HepG2 (cell line): ENCODE measurements around the gene GJA5. TPM values are rescaled to one million over a fixed set of nuclear protein-coding genes. Genes with fewer than 3 reads are reported as not detected.

Experiments used
- ATAC-seq: fragments of 200-7000 bp; cut with Tn5 transposase; 3 replicates; pipeline ENCODE4 v1.9.1; 2020; ENCODE audit warnings: mild to moderate bottlenecking, moderate library complexity
- BruUV-seq: library from RNA; stranded (reverse); fragments of 400-500 nt; replicated peaks from 2 replicates; lab custom pipeline; 2021; lab: Mats Ljungman, UMichigan
- CTCF ChIA-PET: fragments of 300-600 bp; formaldehyde crosslinking; extraction: SDS; loops from one replicate; lab custom pipeline; 2021; ENCODE audit warnings: low total read pairs, inconsistent platforms, low intra/inter-chr PET ratio; lab: Yijun Ruan, JAX
- POLR2A ChIA-PET: fragments of 350-600 bp; sonication (Branson Sonifier 250); formaldehyde crosslinking; loops from one replicate; lab custom pipeline; 2020; ENCODE audit warnings: antibody characterized with exemption, inconsistent platforms; lab: Yijun Ruan, JAX
- DNase-seq: peaks from one replicate; pipeline ENCODE4 v3.0.0-alpha.2; 2015; ENCODE audit warnings: low spot score
- FAIRE-seq: peaks from 3 replicates; lab custom pipeline; 2011; peaks lifted over from hg19 to GRCh38; lab: Jason Lieb, UNC
- H2AFZ ChIP-seq: one replicate; pipeline ENCODE4 v1.6.1; 2011; ENCODE audit warnings: low read length, inconsistent platforms
- H3K27ac ChIP-seq: fragments of 300-600 bp; 3 replicates; pipeline ENCODE4 v1.8.0; 2011; ENCODE audit warnings: mixed run types, mild to moderate bottlenecking, mixed read lengths, low read length, inconsistent platforms; ENCODE audit not compliant: insufficient read depth; ENCODE audit errors: extremely low read length
- H3K27me3 ChIP-seq, 2 experiments: fragments of 200-600 bp in 1 of 2; 2 replicates in 1 of 2; 3 replicates in 1 of 2; pipeline versions ENCODE4 v1.6.0 to v1.8.0; 2011; ENCODE audit warnings: low read length in 2 of 2, mild to moderate bottlenecking in 2 of 2, moderate library complexity in 2 of 2, inconsistent platforms in 1 of 2; ENCODE audit not compliant: insufficient read depth in 2 of 2, control insufficient read depth in 1 of 2
- H3K36me3 ChIP-seq, 2 experiments: fragments of 200-600 bp in 1 of 2; replicated peaks in 1 of 2; 2 replicates in 1 of 2; 3 replicates in 1 of 2; pipeline versions ENCODE4 v1.5.1 to v1.8.0; 2011; ENCODE audit warnings: low read length in 2 of 2, inconsistent platforms in 1 of 2; ENCODE audit not compliant: insufficient read depth in 2 of 2, control insufficient read depth in 1 of 2
- H3K4me1 ChIP-seq: 2 replicates; pipeline ENCODE4 v1.5.1; 2012; ENCODE audit warnings: low read length, inconsistent platforms; ENCODE audit not compliant: insufficient read depth
- H3K4me2 ChIP-seq: 2 replicates; pipeline ENCODE4 v1.6.0; 2011; ENCODE audit warnings: low read depth, low read length, inconsistent platforms
- H3K4me3 ChIP-seq, 3 experiments: fragments of 200-600 bp in 1 of 3; sonication (generic), shearing (Covaris generic) in 1 of 3; replicated peaks in 1 of 3; 2 replicates each; pipeline ENCODE4 v1.5.1; 2011 to 2016; ENCODE audit warnings: low read length in 3 of 3, inconsistent platforms in 2 of 3, low read depth in 2 of 3, mild to moderate bottlenecking in 2 of 3, control low read depth in 1 of 3, mixed read lengths in 1 of 3; ENCODE audit not compliant: insufficient read depth in 1 of 3
- H3K79me2 ChIP-seq: one replicate; pipeline ENCODE4 v1.6.1; 2011; ENCODE audit warnings: low read length, inconsistent platforms; ENCODE audit not compliant: insufficient read depth
- H3K9ac ChIP-seq: 2 replicates; pipeline ENCODE4 v1.6.0; 2011; ENCODE audit warnings: mild to moderate bottlenecking, low read depth, low read length, inconsistent platforms; ENCODE audit not compliant: insufficient read depth
- H3K9me3 ChIP-seq: 2 replicates; pipeline ENCODE4 v1.5.1; 2012; ENCODE audit warnings: mild to moderate bottlenecking, low read length
- H4K20me1 ChIP-seq: 2 replicates; pipeline ENCODE4 v1.6.0; 2011; ENCODE audit warnings: inconsistent platforms, mild to moderate bottlenecking, low read length, moderate library complexity; ENCODE audit not compliant: insufficient read depth
- EEA1 ChIP-seq: sonication (generic); formaldehyde crosslinking; IDR thresholded peaks from 2 replicates; pipeline ENCODE4 v1.5.1; 2020; ENCODE audit warnings: mild to moderate bottlenecking, missing genetic modification reagents, borderline replicate concordance
- MIER3 ChIP-seq: IDR thresholded peaks from 2 replicates; pipeline ENCODE4 v1.6.1; 2016; ENCODE audit warnings: missing compliant biosample characterization, borderline replicate concordance
- NR3C1 ChIP-seq: sonication (generic); formaldehyde crosslinking; IDR thresholded peaks from 2 replicates; pipeline ENCODE4 v1.4.0; 2020; ENCODE audit warnings: missing genetic modification reagents
- SCMH1 ChIP-seq: sonication (generic); formaldehyde crosslinking; IDR thresholded peaks from 2 replicates; pipeline ENCODE4 v1.9.0; 2021; ENCODE audit warnings: missing genetic modification reagents, mild to moderate bottlenecking, borderline replicate concordance
- ZNF326 ChIP-seq: sonication (generic); formaldehyde crosslinking; IDR thresholded peaks from 2 replicates; pipeline ENCODE4 v1.4.0; 2020; ENCODE audit warnings: missing genetic modification reagents, borderline replicate concordance
- ZNF430 ChIP-seq: sonication (generic); formaldehyde crosslinking; IDR thresholded peaks from 2 replicates; pipeline ENCODE4 v1.9.0; 2021; ENCODE audit warnings: mild to moderate bottlenecking, missing genetic modification reagents
- ZNF567 ChIP-seq: sonication (generic); formaldehyde crosslinking; IDR thresholded peaks from 2 replicates; pipeline ENCODE4 v1.8.1; 2023; ENCODE audit warnings: mild to moderate bottlenecking, missing genetic modification reagents, borderline replicate concordance
- ZNF674 ChIP-seq: sonication (generic); formaldehyde crosslinking; IDR thresholded peaks from 2 replicates; pipeline ENCODE4 v1.5.0; 2020; ENCODE audit warnings: low read depth, mild to moderate bottlenecking, missing genetic modification reagents
- WGBS: methylation state at CpG from one replicate; pipeline ENCODE4 v1.1.6; 2017; ENCODE audit warnings: low lambda C conversion rate; 5-methylcytosine and 5-hydroxymethylcytosine counted together
- in situ Hi-C: cut with HindIII; loops from 2 replicates; pipeline ENCODE4 v1.10.0; 2017; ENCODE audit warnings: low pct_unique_long_range_greater_than_20kb; ENCODE audit not compliant: extremely low pct_ligation_motif_present
- intact Hi-C: fragments of 100-400 bp; cut with micrococcal nuclease; formaldehyde crosslinking; loops from one replicate; pipeline ENCODE4 v1.10.0; 2022; ENCODE audit not compliant: unreplicated experiment
- polyA plus RNA-seq, 8 experiments: library from polyadenylated mRNA; depleted of rRNA in 3 of 8; stranded (reverse) in 7 of 8; unstranded in 1 of 8; fragments of >200 nt; fragmentation: Illumina TruSeq in 4 of 8; extraction: Trizol in 4 of 8; gene quantifications; 2 replicates each; pipeline versions ENCODE4 v1.2.1 to v1.2.3, GENCODE V29; 2011 to 2016; ENCODE audit warnings: low read depth in 4 of 8, missing spikeins in 1 of 8, mixed read lengths in 1 of 8; ENCODE audit not compliant: insufficient read depth in 1 of 8
- total RNA-seq, 5 experiments: library from RNA; depleted of rRNA; stranded (reverse); fragments of >200 nt; fragmentation: Illumina TruSeq; extraction: Trizol; gene quantifications; 2 replicates each; pipeline ENCODE4 v1.2.3, GENCODE V29; 2016; ENCODE audit warnings: low read depth in 1 of 5
- TF ChIP-seq, protein P1 (sequence below): sonication (generic); formaldehyde crosslinking; IDR thresholded peaks from 2 replicates; pipeline ENCODE4 v1.8.1; 2022; ENCODE audit warnings: low read depth, mild to moderate bottlenecking, missing genetic modification reagents
- TF ChIP-seq, protein P2 (sequence below): sonication (generic); formaldehyde crosslinking; IDR thresholded peaks from 2 replicates; pipeline ENCODE4 v1.4.0; 2020; ENCODE audit warnings: mild to moderate bottlenecking, missing genetic modification reagents
- TF ChIP-seq, protein P3 (sequence below), 2 experiments: IDR thresholded peaks; 2 replicates each; pipeline ENCODE4 v1.6.1; 2011 to 2012; ENCODE audit warnings: low read length in 2 of 2, borderline replicate concordance in 1 of 2, low read depth in 1 of 2, mild to moderate bottlenecking in 1 of 2, moderate library complexity in 1 of 2
- TF ChIP-seq, protein P4 (sequence below): sonication (generic); formaldehyde crosslinking; IDR thresholded peaks from 2 replicates; pipeline ENCODE4 v1.4.0; 2020; ENCODE audit warnings: missing genetic modification reagents, borderline replicate concordance

The GJA5 gene
- total and polyA plus RNA-seq, 2 of the 13 experiments (the other 11 are each of a cell fraction or from before 2014, with no cell fraction given), result not detected

DNA sequence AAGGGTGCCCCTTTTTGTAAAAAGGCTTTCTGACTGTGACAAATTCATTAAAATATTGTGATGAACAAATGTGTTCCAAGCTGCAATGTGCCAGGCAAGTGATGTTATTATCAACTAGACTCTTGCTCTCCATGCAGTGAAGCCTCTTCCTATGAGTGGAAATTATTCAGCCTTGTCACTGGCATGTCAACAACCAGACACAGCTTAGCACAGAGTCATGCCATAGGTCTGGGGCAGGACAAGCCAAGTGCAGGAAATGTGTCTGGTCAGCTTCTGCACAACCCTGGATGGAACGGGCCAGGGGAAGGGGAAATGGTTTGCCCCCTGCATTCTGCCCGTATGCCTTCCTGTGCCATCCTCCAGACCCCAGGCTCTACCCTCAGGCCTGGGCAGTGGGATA is 27.4 kb upstream of the GJA5 start (continued):
- TF ChIP-seq, protein P1, sequence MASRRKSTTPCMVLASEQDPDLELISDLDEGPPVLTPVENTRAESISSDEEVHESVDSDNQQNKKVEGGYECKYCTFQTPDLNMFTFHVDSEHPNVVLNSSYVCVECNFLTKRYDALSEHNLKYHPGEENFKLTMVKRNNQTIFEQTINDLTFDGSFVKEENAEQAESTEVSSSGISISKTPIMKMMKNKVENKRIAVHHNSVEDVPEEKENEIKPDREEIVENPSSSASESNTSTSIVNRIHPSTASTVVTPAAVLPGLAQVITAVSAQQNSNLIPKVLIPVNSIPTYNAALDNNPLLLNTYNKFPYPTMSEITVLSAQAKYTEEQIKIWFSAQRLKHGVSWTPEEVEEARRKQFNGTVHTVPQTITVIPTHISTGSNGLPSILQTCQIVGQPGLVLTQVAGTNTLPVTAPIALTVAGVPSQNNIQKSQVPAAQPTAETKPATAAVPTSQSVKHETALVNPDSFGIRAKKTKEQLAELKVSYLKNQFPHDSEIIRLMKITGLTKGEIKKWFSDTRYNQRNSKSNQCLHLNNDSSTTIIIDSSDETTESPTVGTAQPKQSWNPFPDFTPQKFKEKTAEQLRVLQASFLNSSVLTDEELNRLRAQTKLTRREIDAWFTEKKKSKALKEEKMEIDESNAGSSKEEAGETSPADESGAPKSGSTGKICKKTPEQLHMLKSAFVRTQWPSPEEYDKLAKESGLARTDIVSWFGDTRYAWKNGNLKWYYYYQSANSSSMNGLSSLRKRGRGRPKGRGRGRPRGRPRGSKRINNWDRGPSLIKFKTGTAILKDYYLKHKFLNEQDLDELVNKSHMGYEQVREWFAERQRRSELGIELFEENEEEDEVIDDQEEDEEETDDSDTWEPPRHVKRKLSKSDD, result no peak
- TF ChIP-seq ZNF430 (CRISPR knock-in tag), result no peak
- TF ChIP-seq ZNF674, result no peak
- TF ChIP-seq EEA1 (CRISPR knock-in tag), result no peak
- no peak for TF ChIP-seq ZNF567
- TF ChIP-seq, protein P2, sequence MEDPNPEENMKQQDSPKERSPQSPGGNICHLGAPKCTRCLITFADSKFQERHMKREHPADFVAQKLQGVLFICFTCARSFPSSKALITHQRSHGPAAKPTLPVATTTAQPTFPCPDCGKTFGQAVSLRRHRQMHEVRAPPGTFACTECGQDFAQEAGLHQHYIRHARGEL (CRISPR knock-in tag), result no peak
- no peak for TF ChIP-seq ZNF326 (CRISPR knock-in tag)

DNA sequence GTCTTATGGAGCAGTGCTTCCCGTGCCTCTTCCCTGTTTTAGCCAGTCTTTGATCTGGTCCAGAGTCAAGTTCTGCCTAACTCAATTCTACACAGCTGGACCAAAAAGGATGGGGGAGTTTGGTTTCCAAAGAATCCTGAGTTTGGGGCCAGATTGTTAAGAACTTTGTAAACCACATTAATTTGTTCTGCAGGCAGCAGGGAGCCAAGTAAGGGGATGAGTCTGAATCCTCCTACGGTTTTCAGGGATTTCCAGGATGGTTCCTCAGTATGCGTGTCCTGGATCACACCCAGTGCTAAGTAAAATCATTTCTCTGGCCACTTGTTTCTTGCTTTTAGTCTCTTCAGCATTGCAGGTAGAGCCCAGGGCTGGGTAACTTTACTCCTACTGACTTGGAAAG is 26.1 kb upstream of the GJA5 start:
- WGBS, result 21% methylated on average over 3 of the region's 3 CpGs
- H3K9ac ChIP-seq, result no peak overlapping the region
- POLR2A ChIA-PET, result no interaction called here
- no peaks in the 10 kb centered on the region for H3K79me2 ChIP-seq
- H3K4me1 ChIP-seq, result no peaks in the 10 kb centered on the region
- no peak for DNase-seq
- H3K27me3 ChIP-seq, result no peaks in the 10 kb centered on the region
- H3K4me2 ChIP-seq, result no peak overlapping the region
- FAIRE-seq, result no peak
- in situ Hi-C loops, result loop anchor here (10.0 kb wide), 1 partner anchor 58 kb away; no protein-coding TSS in a partner anchor
- BruUV-seq, result no TSS peak
- H3K4me3 ChIP-seq, result no peak overlapping the region
- no peak overlapping the region for H3K27ac ChIP-seq
- CTCF ChIA-PET, result no interaction called here
- H2AFZ ChIP-seq, result no peak overlapping the region
- no peak for ATAC-seq
- H4K20me1 ChIP-seq, result no peaks in the 10 kb centered on the region
- H3K36me3 ChIP-seq, result no peaks in the 10 kb centered on the region
- H3K9me3 ChIP-seq, result no peaks in the 10 kb centered on the region
- intact Hi-C loops, result no loop called here
- TF ChIP-seq, protein P3, sequence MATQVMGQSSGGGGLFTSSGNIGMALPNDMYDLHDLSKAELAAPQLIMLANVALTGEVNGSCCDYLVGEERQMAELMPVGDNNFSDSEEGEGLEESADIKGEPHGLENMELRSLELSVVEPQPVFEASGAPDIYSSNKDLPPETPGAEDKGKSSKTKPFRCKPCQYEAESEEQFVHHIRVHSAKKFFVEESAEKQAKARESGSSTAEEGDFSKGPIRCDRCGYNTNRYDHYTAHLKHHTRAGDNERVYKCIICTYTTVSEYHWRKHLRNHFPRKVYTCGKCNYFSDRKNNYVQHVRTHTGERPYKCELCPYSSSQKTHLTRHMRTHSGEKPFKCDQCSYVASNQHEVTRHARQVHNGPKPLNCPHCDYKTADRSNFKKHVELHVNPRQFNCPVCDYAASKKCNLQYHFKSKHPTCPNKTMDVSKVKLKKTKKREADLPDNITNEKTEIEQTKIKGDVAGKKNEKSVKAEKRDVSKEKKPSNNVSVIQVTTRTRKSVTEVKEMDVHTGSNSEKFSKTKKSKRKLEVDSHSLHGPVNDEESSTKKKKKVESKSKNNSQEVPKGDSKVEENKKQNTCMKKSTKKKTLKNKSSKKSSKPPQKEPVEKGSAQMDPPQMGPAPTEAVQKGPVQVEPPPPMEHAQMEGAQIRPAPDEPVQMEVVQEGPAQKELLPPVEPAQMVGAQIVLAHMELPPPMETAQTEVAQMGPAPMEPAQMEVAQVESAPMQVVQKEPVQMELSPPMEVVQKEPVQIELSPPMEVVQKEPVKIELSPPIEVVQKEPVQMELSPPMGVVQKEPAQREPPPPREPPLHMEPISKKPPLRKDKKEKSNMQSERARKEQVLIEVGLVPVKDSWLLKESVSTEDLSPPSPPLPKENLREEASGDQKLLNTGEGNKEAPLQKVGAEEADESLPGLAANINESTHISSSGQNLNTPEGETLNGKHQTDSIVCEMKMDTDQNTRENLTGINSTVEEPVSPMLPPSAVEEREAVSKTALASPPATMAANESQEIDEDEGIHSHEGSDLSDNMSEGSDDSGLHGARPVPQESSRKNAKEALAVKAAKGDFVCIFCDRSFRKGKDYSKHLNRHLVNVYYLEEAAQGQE (IDR thresholded peaks at IDR 0.05; ENCODE audit: borderline replicate concordance in 1 of 2, low read depth in 1 of 2, low read length in 2 of 2), result no peak
- TF ChIP-seq, protein P4, sequence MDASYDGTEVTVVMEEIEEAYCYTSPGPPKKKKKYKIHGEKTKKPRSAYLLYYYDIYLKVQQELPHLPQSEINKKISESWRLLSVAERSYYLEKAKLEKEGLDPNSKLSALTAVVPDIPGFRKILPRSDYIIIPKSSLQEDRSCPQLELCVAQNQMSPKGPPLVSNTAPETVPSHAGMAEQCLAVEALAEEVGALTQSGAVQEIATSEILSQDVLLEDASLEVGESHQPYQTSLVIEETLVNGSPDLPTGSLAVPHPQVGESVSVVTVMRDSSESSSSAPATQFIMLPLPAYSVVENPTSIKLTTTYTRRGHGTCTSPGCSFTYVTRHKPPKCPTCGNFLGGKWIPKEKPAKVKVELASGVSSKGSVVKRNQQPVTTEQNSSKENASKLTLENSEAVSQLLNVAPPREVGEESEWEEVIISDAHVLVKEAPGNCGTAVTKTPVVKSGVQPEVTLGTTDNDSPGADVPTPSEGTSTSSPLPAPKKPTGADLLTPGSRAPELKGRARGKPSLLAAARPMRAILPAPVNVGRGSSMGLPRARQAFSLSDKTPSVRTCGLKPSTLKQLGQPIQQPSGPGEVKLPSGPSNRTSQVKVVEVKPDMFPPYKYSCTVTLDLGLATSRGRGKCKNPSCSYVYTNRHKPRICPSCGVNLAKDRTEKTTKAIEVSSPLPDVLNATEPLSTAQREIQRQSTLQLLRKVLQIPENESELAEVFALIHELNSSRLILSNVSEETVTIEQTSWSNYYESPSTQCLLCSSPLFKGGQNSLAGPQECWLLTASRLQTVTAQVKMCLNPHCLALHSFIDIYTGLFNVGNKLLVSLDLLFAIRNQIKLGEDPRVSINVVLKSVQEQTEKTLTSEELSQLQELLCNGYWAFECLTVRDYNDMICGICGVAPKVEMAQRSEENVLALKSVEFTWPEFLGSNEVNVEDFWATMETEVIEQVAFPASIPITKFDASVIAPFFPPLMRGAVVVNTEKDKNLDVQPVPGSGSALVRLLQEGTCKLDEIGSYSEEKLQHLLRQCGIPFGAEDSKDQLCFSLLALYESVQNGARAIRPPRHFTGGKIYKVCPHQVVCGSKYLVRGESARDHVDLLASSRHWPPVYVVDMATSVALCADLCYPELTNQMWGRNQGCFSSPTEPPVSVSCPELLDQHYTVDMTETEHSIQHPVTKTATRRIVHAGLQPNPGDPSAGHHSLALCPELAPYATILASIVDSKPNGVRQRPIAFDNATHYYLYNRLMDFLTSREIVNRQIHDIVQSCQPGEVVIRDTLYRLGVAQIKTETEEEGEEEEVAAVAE (CRISPR knock-in tag), result no peak
- no peak for TF ChIP-seq MIER3
- TF ChIP-seq NR3C1 (CRISPR knock-in tag), result no peak
- TF ChIP-seq SCMH1, result no peak
